SU-DHL-6 (cell line): ENCODE measurements around the gene RUNX1.

Source experiments
- H2AFZ ChIP-seq: fragments of 200-600 bp; sonication (generic); 2 replicates; pipeline ENCODE4 v1.6.1; 2014; ENCODE audit warnings: low read depth, mild to moderate bottlenecking, moderate library complexity, mixed read lengths, antibody characterized with exemption, low read length; ENCODE audit not compliant: severe bottlenecking
- H3F3A ChIP-seq: fragments of 200-600 bp; shearing (Covaris generic); 2 replicates; pipeline ENCODE4 v1.6.0; 2016; ENCODE audit warnings: antibody characterized with exemption, mild to moderate bottlenecking; ENCODE audit not compliant: insufficient read depth
- H3K27ac ChIP-seq: fragments of 200-600 bp; sonication (generic); 2 replicates; pipeline ENCODE4 v1.5.1; 2016; ENCODE audit warnings: low read depth, mild to moderate bottlenecking, low read length, moderate library complexity, mixed read lengths
- H3K27me3 ChIP-seq: fragments of 200-600 bp; sonication (generic), shearing (Covaris generic); 2 replicates; pipeline ENCODE4 v1.6.0; 2014; ENCODE audit warnings: mild to moderate bottlenecking, low read length
- H3K36me3 ChIP-seq: fragments of 200-600 bp; sonication (generic); 2 replicates; pipeline ENCODE4 v1.6.1; 2014; ENCODE audit warnings: mild to moderate bottlenecking, low read length, mixed read lengths
- H3K4me2 ChIP-seq: fragments of 300-600, 200-600 bp; shearing (Covaris generic), sonication (generic); 2 replicates; pipeline ENCODE4 v1.6.0; 2014; ENCODE audit warnings: low read length, low read depth, mild to moderate bottlenecking; ENCODE audit not compliant: poor library complexity, severe bottlenecking
- H3K4me3 ChIP-seq: fragments of 200-600 bp; sonication (generic); 2 replicates; pipeline ENCODE4 v1.5.1; 2014; ENCODE audit warnings: antibody characterized with exemption, low read length, mild to moderate bottlenecking, mixed read lengths; ENCODE audit not compliant: insufficient read depth, poor library complexity, severe bottlenecking
- H3K79me2 ChIP-seq: fragments of 200-600 bp; sonication (generic); 2 replicates; pipeline ENCODE4 v1.6.1; 2014; ENCODE audit warnings: mild to moderate bottlenecking, low read length, moderate library complexity; ENCODE audit not compliant: insufficient read depth
- H3K9ac ChIP-seq: fragments of 200-600 bp; sonication (generic); 2 replicates; pipeline ENCODE4 v1.7.0; 2014; ENCODE audit warnings: mild to moderate bottlenecking, low read length
- H3K9me2 ChIP-seq: fragments of 200-600 bp; sonication (generic); replicated peaks from 2 replicates; pipeline ENCODE4 v1.6.1; 2014; ENCODE audit warnings: low read length; ENCODE audit not compliant: insufficient read depth
- H3K9me3 ChIP-seq: fragments of 200-600 bp; sonication (generic); 2 replicates; pipeline ENCODE4 v1.6.1; 2014; ENCODE audit warnings: low read length, mixed read lengths; ENCODE audit not compliant: insufficient read depth
- H4K20me1 ChIP-seq: fragments of 200-600 bp; sonication (generic); 2 replicates; pipeline ENCODE4 v1.6.1; 2014; ENCODE audit warnings: low read depth, mild to moderate bottlenecking, antibody characterized with exemption, low read length, moderate library complexity, mixed read lengths
- EZH2phosphoT487 ChIP-seq: fragments of 200-600 bp; sonication (generic), shearing (Covaris generic); conservative IDR thresholded peaks from 2 replicates; pipeline ENCODE4 v1.6.1; 2018; ENCODE audit warnings: mild to moderate bottlenecking, antibody characterized with exemption, low read length, moderate library complexity, mixed read lengths
- TF ChIP-seq, protein P1 (sequence below): fragments of 200-600 bp; sonication (generic); IDR thresholded peaks from one replicate; pipeline ENCODE4 v1.5.1; 2017; ENCODE audit warnings: antibody characterized with exemption, mild to moderate bottlenecking, low read length, moderate library complexity; ENCODE audit not compliant: insufficient read depth, poor library complexity, severe bottlenecking

The RUNX1 gene

GRCh38 chr21:35015435-35016024, 33.6 kb downstream of the RUNX1 start:
- Histone ChIP-seq H4K20me1 (peaks cover 13% of the 10 kb centered on the region), H3K36me3 (no peaks in the 10 kb centered on the region), H3F3A (no peaks in the 10 kb centered on the region), H3K9ac (no peak overlapping the region), H3K27ac (no peak overlapping the region), H3K4me3 (no peak overlapping the region), H3K27me3 (no peaks in the 10 kb centered on the region), H3K9me2 (no peaks in the 10 kb centered on the region), H3K9me3 (no peaks in the 10 kb centered on the region), H3K79me2 (peaks cover 98% of the 10 kb centered on the region), H3K4me2 (no peak overlapping the region), H2AFZ (no peak overlapping the region)
- TF ChIP-seq, protein P1, sequence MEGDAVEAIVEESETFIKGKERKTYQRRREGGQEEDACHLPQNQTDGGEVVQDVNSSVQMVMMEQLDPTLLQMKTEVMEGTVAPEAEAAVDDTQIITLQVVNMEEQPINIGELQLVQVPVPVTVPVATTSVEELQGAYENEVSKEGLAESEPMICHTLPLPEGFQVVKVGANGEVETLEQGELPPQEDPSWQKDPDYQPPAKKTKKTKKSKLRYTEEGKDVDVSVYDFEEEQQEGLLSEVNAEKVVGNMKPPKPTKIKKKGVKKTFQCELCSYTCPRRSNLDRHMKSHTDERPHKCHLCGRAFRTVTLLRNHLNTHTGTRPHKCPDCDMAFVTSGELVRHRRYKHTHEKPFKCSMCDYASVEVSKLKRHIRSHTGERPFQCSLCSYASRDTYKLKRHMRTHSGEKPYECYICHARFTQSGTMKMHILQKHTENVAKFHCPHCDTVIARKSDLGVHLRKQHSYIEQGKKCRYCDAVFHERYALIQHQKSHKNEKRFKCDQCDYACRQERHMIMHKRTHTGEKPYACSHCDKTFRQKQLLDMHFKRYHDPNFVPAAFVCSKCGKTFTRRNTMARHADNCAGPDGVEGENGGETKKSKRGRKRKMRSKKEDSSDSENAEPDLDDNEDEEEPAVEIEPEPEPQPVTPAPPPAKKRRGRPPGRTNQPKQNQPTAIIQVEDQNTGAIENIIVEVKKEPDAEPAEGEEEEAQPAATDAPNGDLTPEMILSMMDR = no peak
- TF ChIP-seq EZH2phosphoT487 = no peak

DNA sequence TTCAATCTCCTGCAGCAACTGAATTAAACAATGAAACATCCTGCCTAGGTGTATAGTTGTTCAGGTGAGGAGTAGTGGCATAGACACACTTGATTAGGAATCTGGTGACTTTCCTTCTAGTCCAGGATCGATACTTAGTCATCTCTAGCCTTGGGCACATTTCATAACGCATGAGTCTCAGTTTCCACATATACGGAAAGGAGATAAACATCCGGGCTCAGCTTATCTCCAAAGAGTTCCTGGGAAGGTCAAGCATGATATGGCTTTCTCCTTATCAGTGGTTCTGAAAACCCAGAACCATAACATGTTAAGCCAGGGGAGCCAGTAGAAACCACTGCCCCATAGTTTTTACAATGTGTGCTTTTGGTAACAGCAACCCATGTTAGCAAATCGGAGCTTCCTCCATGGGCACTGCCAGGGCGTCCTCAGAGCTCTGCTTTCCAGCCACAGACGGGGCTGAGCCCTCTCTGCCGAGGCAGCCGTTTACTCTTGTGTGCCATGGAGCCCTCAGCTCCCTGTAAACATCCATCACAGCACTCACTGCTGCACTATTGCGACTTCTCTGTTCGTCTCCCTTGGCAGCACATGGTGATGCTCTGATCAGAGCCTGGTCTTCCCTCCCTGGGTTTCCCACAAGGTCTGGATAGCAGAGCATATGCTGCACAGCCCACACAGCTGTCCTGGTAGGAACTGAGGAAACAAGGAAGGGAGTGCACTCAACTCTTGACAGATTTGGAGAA, 34.6 kb downstream of the RUNX1 start:
- H3K9me3 ChIP-seq = no peaks in the 10 kb centered on the region
- H3K4me2 ChIP-seq = no peak overlapping the region
- no peak overlapping the region for H3K4me3 ChIP-seq
- no peak overlapping the region for H3K27ac ChIP-seq
- no peak overlapping the region for H2AFZ ChIP-seq
- peaks cover 98% of the 10 kb centered on the region for H3K79me2 ChIP-seq
- no peaks in the 10 kb centered on the region for H3K36me3 ChIP-seq
- H4K20me1 ChIP-seq = peaks cover 10% of the 10 kb centered on the region
- H3F3A ChIP-seq = no peaks in the 10 kb centered on the region
- H3K9ac ChIP-seq = no peak overlapping the region
- H3K9me2 ChIP-seq = no peaks in the 10 kb centered on the region
- TF ChIP-seq EZH2phosphoT487 = no peak
- TF ChIP-seq, protein P1 = no peak
- no peaks in the 10 kb centered on the region for H3K27me3 ChIP-seq

DNA sequence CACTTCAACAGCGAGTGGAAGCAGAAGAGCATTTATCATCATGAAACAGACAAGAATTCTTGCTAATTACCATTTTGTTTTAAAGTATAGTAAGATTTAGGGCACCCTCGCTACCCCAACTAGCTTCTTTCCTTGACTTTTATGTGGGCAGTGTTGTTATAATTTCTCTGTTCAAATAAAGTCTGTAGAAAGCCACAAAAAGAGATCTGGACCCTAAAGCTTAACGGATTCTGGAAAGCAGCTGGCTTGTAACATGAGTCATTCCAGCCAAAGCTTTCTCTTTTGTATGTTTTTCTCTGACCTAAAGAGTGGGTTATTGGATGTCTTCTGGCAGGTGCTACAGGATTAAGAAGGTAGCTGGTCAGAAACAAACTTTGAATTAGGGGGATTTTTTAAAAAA, 37.4 kb downstream of the RUNX1 start:
- peaks cover 7% of the 10 kb centered on the region for H4K20me1 ChIP-seq
- no peak overlapping the region for H3K4me2 ChIP-seq
- H3K4me3 ChIP-seq = no peak overlapping the region
- H3K27ac ChIP-seq = no peak overlapping the region
- H2AFZ ChIP-seq = no peak overlapping the region
- no peaks in the 10 kb centered on the region for H3K9me2 ChIP-seq
- H3K9me3 ChIP-seq = no peaks in the 10 kb centered on the region
- H3K36me3 ChIP-seq = no peaks in the 10 kb centered on the region
- H3K79me2 ChIP-seq = peaks cover 98% of the 10 kb centered on the region
- H3K27me3 ChIP-seq = no peaks in the 10 kb centered on the region
- no peaks in the 10 kb centered on the region for H3F3A ChIP-seq
- no peak for TF ChIP-seq EZH2phosphoT487
- TF ChIP-seq, protein P1 = no peak
- no peak overlapping the region for H3K9ac ChIP-seq
